ENCODE data around the gene CRABP1. TPM values are rescaled to one million over a fixed set of nuclear protein-coding genes. Genes with fewer than 3 reads are reported as not detected.

The CRABP1 gene
- polyA plus RNA-seq, 1 donor from 2014 or later = 7.0 TPM

- Histone ChIP-seq H3K36me3 (ENCODE audit: insufficient read depth, low read length) (no peaks in the 10 kb centered on the region), H3K27me3 (ENCODE audit: insufficient read depth, low read depth, low read length) (no peaks in the 10 kb centered on the region), H3K27ac (ENCODE audit: low read length) (no peak overlapping the region), H3K4me2 (ENCODE audit: low read length) (no peak overlapping the region), H3K79me2 (replicated peaks; ENCODE audit: insufficient read depth, low read length) (no peaks in the 10 kb centered on the region), H3K9me2 (ENCODE audit: insufficient read depth, low read length) (no peaks in the 10 kb centered on the region), H4K20me1 (ENCODE audit: insufficient read depth) (no peaks in the 10 kb centered on the region), H3K9ac (ENCODE audit: low read length) (no peak overlapping the region), H3K9me3 (ENCODE audit: low read length) (no peaks in the 10 kb centered on the region), H3K4me3 (ENCODE audit: low read length) (no peak overlapping the region), H2AFZ (ENCODE audit: low read depth, low read length) (no peak overlapping the region), H3F3A (ENCODE audit: insufficient read depth, low read length, poor library complexity, severe bottlenecking) (no peaks in the 10 kb centered on the region)
- TF ChIP-seq TAF1 (IDR thresholded peaks at IDR 0.05; ENCODE audit: low read depth) (no peak), EZH2 (IDR thresholded peaks at IDR 0.05; ENCODE audit: borderline replicate concordance, insufficient read depth, low read length, poor library complexity, severe bottlenecking) (no peak), POLR2AphosphoS5 (IDR thresholded peaks at IDR 0.05) (no peak), CTCF (IDR thresholded peaks at IDR 0.05; ENCODE audit: poor library complexity, severe bottlenecking) (no peak), REST (IDR thresholded peaks at IDR 0.05; ENCODE audit: borderline replicate concordance) (no peak), RAD21 (conservative IDR thresholded peaks at IDR 0.05) (no peak), SMC3 (conservative IDR thresholded peaks at IDR 0.05; ENCODE audit: poor library complexity) (no peak), EP300 (conservative IDR thresholded peaks at IDR 0.05; ENCODE audit: poor library complexity, severe bottlenecking) (no peak), MXI1 (conservative IDR thresholded peaks at IDR 0.05; ENCODE audit: poor library complexity, severe bottlenecking) (no peak)
These were observed 11.4 kb downstream of the CRABP1 start for GRCh38 chr15:78351539-78351938.

GRCh38 chr15:78353093-78353492 is 12.9 kb downstream of the CRABP1 start:
- no peaks in the 10 kb centered on the region for H3K9me2 ChIP-seq (ENCODE audit: insufficient read depth, low read length)
- TF ChIP-seq RAD21 (conservative IDR thresholded peaks at IDR 0.05) (no peak), EP300 (conservative IDR thresholded peaks at IDR 0.05; ENCODE audit: poor library complexity, severe bottlenecking) (no peak), SMC3 (conservative IDR thresholded peaks at IDR 0.05; ENCODE audit: poor library complexity) (no peak), MXI1 (conservative IDR thresholded peaks at IDR 0.05; ENCODE audit: poor library complexity, severe bottlenecking) (no peak), POLR2AphosphoS5 (IDR thresholded peaks at IDR 0.05) (no peak), CTCF (IDR thresholded peaks at IDR 0.05; ENCODE audit: poor library complexity, severe bottlenecking) (no peak), REST (IDR thresholded peaks at IDR 0.05; ENCODE audit: borderline replicate concordance) (no peak), EZH2 (IDR thresholded peaks at IDR 0.05; ENCODE audit: borderline replicate concordance, insufficient read depth, low read length, poor library complexity, severe bottlenecking) (no peak)
- no peak overlapping the region for H3K27ac ChIP-seq (ENCODE audit: low read length)
- no peaks in the 10 kb centered on the region for H3F3A ChIP-seq (ENCODE audit: insufficient read depth, low read length, poor library complexity, severe bottlenecking)
- no peaks in the 10 kb centered on the region for H3K36me3 ChIP-seq (ENCODE audit: insufficient read depth, low read length)
- no peak overlapping the region for H2AFZ ChIP-seq (ENCODE audit: low read depth, low read length)
- H3K79me2 ChIP-seq (replicated peaks; ENCODE audit: insufficient read depth, low read length) = no peaks in the 10 kb centered on the region
- H3K4me2 ChIP-seq (ENCODE audit: low read length) = no peak overlapping the region
- H3K27me3 ChIP-seq (ENCODE audit: insufficient read depth, low read depth, low read length) = no peaks in the 10 kb centered on the region
- no peak overlapping the region for H3K9ac ChIP-seq (ENCODE audit: low read length)
- no peak overlapping the region for H3K4me3 ChIP-seq (ENCODE audit: low read length)
- no peaks in the 10 kb centered on the region for H3K9me3 ChIP-seq (ENCODE audit: low read length)
- no peaks in the 10 kb centered on the region for H4K20me1 ChIP-seq (ENCODE audit: insufficient read depth)

All from neural cell (in vitro differentiated cells).